MCF 10A (cell line): ENCODE data around the gene CACNB2. TPM values are rescaled to one million over a fixed set of nuclear protein-coding genes. Genes with fewer than 3 reads are reported as not detected.
A peak's percentile ranks its signal among the peaks of the same experiment; 100 is the strongest.

Experiments
- BruUV-seq: library from RNA; stranded (reverse); fragments of 400-500 nt; replicated peaks from 2 replicates; lab custom pipeline; 2021; lab: Mats Ljungman, UMichigan
- CTCF ChIA-PET: fragments of 300-600 bp; sonication (Branson Sonifier 250); formaldehyde crosslinking; extraction: SDS; loops from one replicate; lab custom pipeline; 2021; ENCODE audit warnings: antibody characterized with exemption, inconsistent platforms; lab: Yijun Ruan, JAX
- POLR2A ChIA-PET: fragments of 300-600, 350-650 bp; sonication (Branson Sonifier 250); formaldehyde crosslinking; extraction: SDS; loops from one replicate; lab custom pipeline; 2020; ENCODE audit warnings: antibody characterized with exemption, inconsistent platforms; lab: Yijun Ruan, JAX
- DNase-seq: peaks from one replicate; pipeline ENCODE4 v3.0.0-alpha.2; 2018; ENCODE audit not compliant: unreplicated experiment
- H3K27ac Mint-ChIP-seq: one replicate; pipeline ENCODE4 v1.8.0; 2022; ENCODE audit warnings: mild to moderate bottlenecking, low read depth, mixed read lengths; ENCODE audit not compliant: unreplicated experiment
- H3K27me3 Mint-ChIP-seq: one replicate; pipeline ENCODE4 v1.8.0; 2022; ENCODE audit warnings: mixed read lengths; ENCODE audit not compliant: insufficient read depth, unreplicated experiment
- H3K36me3 Mint-ChIP-seq: one replicate; pipeline ENCODE4 v1.8.0; 2022; ENCODE audit warnings: mild to moderate bottlenecking, moderate library complexity, mixed read lengths; ENCODE audit not compliant: insufficient read depth, unreplicated experiment
- H3K4me1 Mint-ChIP-seq: one replicate; pipeline ENCODE4 v1.8.0; 2022; ENCODE audit warnings: mixed read lengths; ENCODE audit not compliant: insufficient read depth, unreplicated experiment
- H3K4me3 Mint-ChIP-seq: one replicate; pipeline ENCODE4 v1.8.0; 2022; ENCODE audit warnings: mild to moderate bottlenecking, moderate library complexity, mixed read lengths; ENCODE audit not compliant: unreplicated experiment
- H3K9me3 Mint-ChIP-seq: one replicate; pipeline ENCODE4 v1.8.0; 2022; ENCODE audit warnings: mixed read lengths; ENCODE audit not compliant: unreplicated experiment
- CTCF ChIP-seq: fragments of 200-600 bp; IDR thresholded peaks from one replicate; pipeline ENCODE4 v1.8.0; 2022; ENCODE audit warnings: antibody characterized with exemption, mild to moderate bottlenecking; ENCODE audit not compliant: unreplicated experiment
- intact Hi-C: fragments of 100-400 bp; cut with micrococcal nuclease; formaldehyde crosslinking; loops from 2 replicates; pipeline ENCODE4 v1.14.1; 2022
- total RNA-seq: library from RNA; stranded (reverse); gene quantifications from 2 replicates; pipeline ENCODE4 v1.2.3, GENCODE V29; 2022

CACNB2 gene
- total RNA-seq, 1 experiment from 2014 or later, result 3.3 TPM

GRCh38 chr10:18134921-18135320, 5.3 kb upstream of the CACNB2 start:
- POLR2A ChIA-PET, result interaction anchor here (0.5 kb wide), 1 partner anchor 64 kb away, joined by 3 read pairs; no protein-coding TSS in a partner anchor
- no peak for DNase-seq
- TF ChIP-seq CTCF, result no peak
- Mint-ChIP-seq H3K27ac (no peak overlapping the region), H3K27me3 (no peaks in the 10 kb centered on the region), H3K4me3 (no peak overlapping the region), H3K9me3 (no peaks in the 10 kb centered on the region), H3K36me3 (no peaks in the 10 kb centered on the region), H3K4me1 (no peaks in the 10 kb centered on the region)
- no TSS peak for BruUV-seq
- CTCF ChIA-PET, result no interaction called here
- intact Hi-C loops, result no loop called here

- TF ChIP-seq CTCF, result no peak
- DNase-seq, result no peak
- H3K36me3 Mint-ChIP-seq, result no peaks in the 10 kb centered on the region
- ChIA-PET CTCF (interaction anchor here (0.7 kb wide), 1 partner anchor 8 kb away, joined by 3 read pairs; no protein-coding TSS in a partner anchor), POLR2A (no interaction called here)
- H3K4me3 Mint-ChIP-seq, result no peak overlapping the region
- no TSS peak for BruUV-seq
- no peaks in the 10 kb centered on the region for H3K27me3 Mint-ChIP-seq
- H3K4me1 Mint-ChIP-seq, result no peaks in the 10 kb centered on the region
- intact Hi-C loops, result no loop called here
- H3K9me3 Mint-ChIP-seq, result no peaks in the 10 kb centered on the region
- no peak overlapping the region for H3K27ac Mint-ChIP-seq
Measured at GRCh38 chr10:18136073-18136791, 4.0 kb upstream of the CACNB2 start.

GRCh38 chr10:18137111-18137510, 3.1 kb upstream of the CACNB2 start:
- Mint-ChIP-seq H3K9me3 (no peaks in the 10 kb centered on the region), H3K4me1 (peaks cover 8% of the 10 kb centered on the region), H3K36me3 (no peaks in the 10 kb centered on the region), H3K27ac (no peak overlapping the region), H3K27me3 (no peaks in the 10 kb centered on the region), H3K4me3 (no peak overlapping the region)
- CTCF ChIA-PET, result no interaction called here
- intact Hi-C loops, result no loop called here
- no peak for DNase-seq
- TF ChIP-seq CTCF, result no peak
- no TSS peak for BruUV-seq
- POLR2A ChIA-PET, result no interaction called here

GRCh38 chr10:18140957-18141845, 977 bp downstream of the CACNB2 start:
- ChIA-PET CTCF (interaction anchor here (0.7 to 1.9 kb wide), 5 partner anchors 14 to 97 kb away, joined by 3 to 6 read pairs (median 4); no protein-coding TSS in a partner anchor), POLR2A (interaction anchor here (1.1 to 2.7 kb wide), 3 partner anchors 10 to 502 kb away, joined by 3 to 21 read pairs (median 3); no protein-coding TSS in a partner anchor)
- no peak for TF ChIP-seq CTCF
- no peak overlapping the region for H3K27ac Mint-ChIP-seq
- H3K27me3 Mint-ChIP-seq, result no peaks in the 10 kb centered on the region
- peaks cover 35% of the 10 kb centered on the region for H3K4me1 Mint-ChIP-seq
- no TSS peak for BruUV-seq
- H3K36me3 Mint-ChIP-seq, result no peaks in the 10 kb centered on the region
- peak overlapping the region; percentile 88 for H3K4me3 Mint-ChIP-seq
- intact Hi-C loops, result loop anchor here (2.0 kb wide), 1 partner anchor 74 kb away; no protein-coding TSS in a partner anchor
- no peaks in the 10 kb centered on the region for H3K9me3 Mint-ChIP-seq
- DNase-seq, result peak; percentile 37
